HepG2 (cell line): ENCODE data around the gene APOA1. TPM values are rescaled to one million over a fixed set of nuclear protein-coding genes. Genes with fewer than 3 reads are reported as not detected.

ENCODE experiments used
- JUND ChIP-seq: sonication (generic); formaldehyde crosslinking; IDR thresholded peaks from 2 replicates; pipeline ENCODE4 v1.8.0; 2022; ENCODE audit warnings: mild to moderate bottlenecking, missing genetic modification reagents
- KLF6 ChIP-seq: IDR thresholded peaks from 2 replicates; pipeline ENCODE4 v1.8.0; 2016; ENCODE audit warnings: missing biosample characterization, missing genetic modification reagents
- LCORL ChIP-seq, 2 experiments: fragments of 450-650 bp in 1 of 2; sonication (generic) in 1 of 2; formaldehyde crosslinking in 1 of 2; IDR thresholded peaks; 2 replicates each; pipeline versions ENCODE4 v1.5.0 to v1.6.1; 2017 to 2020; ENCODE audit warnings: antibody characterized with exemption in 1 of 2, missing genetic modification reagents in 1 of 2
- NR2F1 ChIP-seq, 2 experiments: fragments of 450-650 bp in 1 of 2; formaldehyde crosslinking in 1 of 2; IDR thresholded peaks; 2 replicates each; pipeline versions ENCODE4 v1.5.0 to v1.6.1; 2016 to 2020; ENCODE audit warnings: mild to moderate bottlenecking in 1 of 2, missing compliant biosample characterization in 1 of 2, missing genetic modification reagents in 1 of 2, moderate library complexity in 1 of 2
- POLR2G ChIP-seq: fragments of 200-400 bp; formaldehyde crosslinking; IDR thresholded peaks from 2 replicates; pipeline ENCODE4 v1.6.1; 2018; ENCODE audit warnings: mild to moderate bottlenecking, low read depth, low read length, moderate library complexity
- RAD51 ChIP-seq: fragments of 450-650 bp; IDR thresholded peaks from 2 replicates; pipeline ENCODE4 v1.6.1; 2016; ENCODE audit warnings: borderline replicate concordance
- RARA ChIP-seq: IDR thresholded peaks from 2 replicates; pipeline ENCODE4 v1.6.1; 2016; ENCODE audit warnings: missing genetic modification reagents, missing compliant biosample characterization
- TBX2 ChIP-seq: sonication (generic); formaldehyde crosslinking; IDR thresholded peaks from 2 replicates; pipeline ENCODE4 v1.5.0; 2020; ENCODE audit warnings: missing genetic modification reagents, mild to moderate bottlenecking, borderline replicate concordance
- TCF12 ChIP-seq, 2 experiments: fragments of 450-650 bp in 1 of 2; sonication (generic) in 1 of 2; formaldehyde crosslinking in 1 of 2; IDR thresholded peaks; 2 replicates each; pipeline versions ENCODE4 v1.6.1 to v1.8.0; 2017 to 2022; ENCODE audit warnings: antibody characterized with exemption in 1 of 2, mild to moderate bottlenecking in 1 of 2, missing genetic modification reagents in 1 of 2, moderate library complexity in 1 of 2
- ZFP36 ChIP-seq: fragments of 150-350 bp; IDR thresholded peaks from 2 replicates; pipeline ENCODE4 v1.6.1; 2018; ENCODE audit warnings: borderline replicate concordance, low read length, low read depth; ENCODE audit not compliant: partially characterized antibody
- ZNF446 ChIP-seq: sonication (generic); formaldehyde crosslinking; IDR thresholded peaks from 2 replicates; pipeline ENCODE4 v1.5.0; 2020; ENCODE audit warnings: mild to moderate bottlenecking, missing genetic modification reagents
- ZNF777 ChIP-seq: sonication (generic); formaldehyde crosslinking; IDR thresholded peaks from 2 replicates; pipeline ENCODE4 v1.4.0; 2020; ENCODE audit warnings: missing genetic modification reagents
- ZNF850 ChIP-seq: sonication (generic); formaldehyde crosslinking; conservative IDR thresholded peaks from 2 replicates; pipeline ENCODE4 v1.9.0; 2021; ENCODE audit warnings: mild to moderate bottlenecking, missing genetic modification reagents
- ZSCAN30 ChIP-seq: sonication (generic); formaldehyde crosslinking; IDR thresholded peaks from 2 replicates; pipeline ENCODE4 v1.5.0; 2020; ENCODE audit warnings: mild to moderate bottlenecking, missing genetic modification reagents
- polyA plus RNA-seq, 8 experiments: library from polyadenylated mRNA; depleted of rRNA in 3 of 8; stranded (reverse) in 7 of 8; unstranded in 1 of 8; fragments of >200 nt; fragmentation: Illumina TruSeq in 4 of 8; extraction: Trizol in 4 of 8; gene quantifications; 2 replicates each; pipeline versions ENCODE4 v1.2.1 to v1.2.3, GENCODE V29; 2011 to 2016; ENCODE audit warnings: low read depth in 4 of 8, missing spikeins in 1 of 8, mixed read lengths in 1 of 8; ENCODE audit not compliant: insufficient read depth in 1 of 8
- total RNA-seq, 5 experiments: library from RNA; depleted of rRNA; stranded (reverse); fragments of >200 nt; fragmentation: Illumina TruSeq; extraction: Trizol; gene quantifications; 2 replicates each; pipeline ENCODE4 v1.2.3, GENCODE V29; 2016; ENCODE audit warnings: low read depth in 1 of 5
- TF ChIP-seq, protein P1 (sequence below): sonication (generic); formaldehyde crosslinking; IDR thresholded peaks from 2 replicates; pipeline ENCODE4 v1.9.0; 2021; ENCODE audit warnings: missing genetic modification reagents, mild to moderate bottlenecking, borderline replicate concordance
- TF ChIP-seq, protein P2 (sequence below): sonication (generic); formaldehyde crosslinking; IDR thresholded peaks from 2 replicates; pipeline ENCODE4 v1.8.0; 2022; ENCODE audit warnings: missing genetic modification reagents, low read depth, mild to moderate bottlenecking, borderline replicate concordance
- TF ChIP-seq, protein P3 (sequence below): sonication (generic); formaldehyde crosslinking; IDR thresholded peaks from 2 replicates; pipeline ENCODE4 v1.5.1; 2020; ENCODE audit warnings: missing genetic modification reagents, mild to moderate bottlenecking, borderline replicate concordance
- TF ChIP-seq, protein P4 (sequence below): sonication (generic); formaldehyde crosslinking; IDR thresholded peaks from 2 replicates; pipeline ENCODE4 v1.4.0; 2020; ENCODE audit warnings: missing genetic modification reagents
- TF ChIP-seq, protein P5 (sequence below): sonication (generic); formaldehyde crosslinking; IDR thresholded peaks from 2 replicates; pipeline ENCODE4 v1.5.1; 2020; ENCODE audit warnings: missing genetic modification reagents, mild to moderate bottlenecking, borderline replicate concordance

APOA1 gene
- total and polyA plus RNA-seq, 2 of the 13 experiments (the other 11 are each of a cell fraction or from before 2014, with no cell fraction given) = 1,973 to 5,485 TPM

DNA sequence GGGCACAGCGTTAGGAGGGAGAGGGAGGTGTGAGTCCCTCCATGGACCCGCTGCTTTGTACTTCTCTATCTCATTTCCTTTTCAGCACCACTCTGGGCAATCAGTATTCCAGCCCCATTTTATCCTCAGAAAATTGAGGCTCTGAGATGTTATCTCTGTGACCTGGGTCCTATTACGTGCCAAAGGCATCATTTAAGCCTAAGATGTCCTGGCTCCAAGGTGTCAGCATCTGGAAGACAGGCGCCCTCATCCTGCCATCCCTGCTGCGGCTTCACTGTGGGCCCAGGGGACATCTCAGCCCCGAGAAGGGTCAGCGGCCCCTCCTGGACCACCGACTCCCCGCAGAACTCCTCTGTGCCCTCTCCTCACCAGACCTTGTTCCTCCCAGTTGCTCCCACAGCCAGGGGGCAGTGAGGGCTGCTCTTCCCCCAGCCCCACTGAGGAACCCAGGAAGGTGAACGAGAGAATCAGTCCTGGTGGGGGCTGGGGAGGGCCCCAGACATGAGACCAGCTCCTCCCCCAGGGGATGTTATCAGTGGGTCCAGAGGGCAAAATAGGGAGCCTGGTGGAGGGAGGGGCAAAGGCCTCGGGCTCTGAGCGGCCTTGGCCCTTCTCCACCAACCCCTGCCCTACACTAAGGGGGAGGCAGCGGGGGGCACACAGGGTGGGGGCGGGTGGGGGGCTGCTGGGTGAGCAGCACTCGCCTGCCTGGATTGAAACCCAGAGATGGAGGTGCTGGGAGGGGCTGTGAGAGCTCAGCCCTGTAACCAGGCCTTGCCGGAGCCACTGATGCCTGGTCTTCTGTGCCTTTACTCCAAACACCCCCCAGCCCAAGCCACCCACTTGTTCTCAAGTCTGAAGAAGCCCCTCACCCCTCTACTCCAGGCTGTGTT lies 8.5 kb downstream of the APOA1 start (continued):
- peak; percentile 59 to 91; a peak in 3 of 4 replicates for TF ChIP-seq NR2F1 (CRISPR knock-in tag; IDR thresholded peaks at IDR 0.05)
- TF ChIP-seq JUND (CRISPR knock-in tag) = peak; percentile 80
- no peak for TF ChIP-seq ZNF446 (CRISPR knock-in tag)
- TF ChIP-seq, protein P1, sequence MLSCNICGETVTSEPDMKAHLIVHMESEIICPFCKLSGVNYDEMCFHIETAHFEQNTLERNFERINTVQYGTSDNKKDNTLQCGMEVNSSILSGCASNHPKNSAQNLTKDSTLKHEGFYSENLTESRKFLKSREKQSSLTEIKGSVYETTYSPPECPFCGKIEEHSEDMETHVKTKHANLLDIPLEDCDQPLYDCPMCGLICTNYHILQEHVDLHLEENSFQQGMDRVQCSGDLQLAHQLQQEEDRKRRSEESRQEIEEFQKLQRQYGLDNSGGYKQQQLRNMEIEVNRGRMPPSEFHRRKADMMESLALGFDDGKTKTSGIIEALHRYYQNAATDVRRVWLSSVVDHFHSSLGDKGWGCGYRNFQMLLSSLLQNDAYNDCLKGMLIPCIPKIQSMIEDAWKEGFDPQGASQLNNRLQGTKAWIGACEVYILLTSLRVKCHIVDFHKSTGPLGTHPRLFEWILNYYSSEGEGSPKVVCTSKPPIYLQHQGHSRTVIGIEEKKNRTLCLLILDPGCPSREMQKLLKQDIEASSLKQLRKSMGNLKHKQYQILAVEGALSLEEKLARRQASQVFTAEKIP (CRISPR knock-in tag) = no peak
- no peak for TF ChIP-seq ZFP36
- TF ChIP-seq, protein P2, sequence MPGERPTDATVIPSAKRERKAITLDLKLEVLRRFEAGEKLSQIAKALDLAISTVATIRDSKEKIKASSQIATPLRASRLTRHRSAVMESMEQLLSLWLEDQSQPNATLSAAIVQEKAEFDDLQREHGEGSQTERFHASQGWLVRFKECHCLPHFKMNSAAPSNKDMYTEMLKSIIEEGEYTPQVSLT (CRISPR knock-in tag) = no peak
- TF ChIP-seq, protein P3, sequence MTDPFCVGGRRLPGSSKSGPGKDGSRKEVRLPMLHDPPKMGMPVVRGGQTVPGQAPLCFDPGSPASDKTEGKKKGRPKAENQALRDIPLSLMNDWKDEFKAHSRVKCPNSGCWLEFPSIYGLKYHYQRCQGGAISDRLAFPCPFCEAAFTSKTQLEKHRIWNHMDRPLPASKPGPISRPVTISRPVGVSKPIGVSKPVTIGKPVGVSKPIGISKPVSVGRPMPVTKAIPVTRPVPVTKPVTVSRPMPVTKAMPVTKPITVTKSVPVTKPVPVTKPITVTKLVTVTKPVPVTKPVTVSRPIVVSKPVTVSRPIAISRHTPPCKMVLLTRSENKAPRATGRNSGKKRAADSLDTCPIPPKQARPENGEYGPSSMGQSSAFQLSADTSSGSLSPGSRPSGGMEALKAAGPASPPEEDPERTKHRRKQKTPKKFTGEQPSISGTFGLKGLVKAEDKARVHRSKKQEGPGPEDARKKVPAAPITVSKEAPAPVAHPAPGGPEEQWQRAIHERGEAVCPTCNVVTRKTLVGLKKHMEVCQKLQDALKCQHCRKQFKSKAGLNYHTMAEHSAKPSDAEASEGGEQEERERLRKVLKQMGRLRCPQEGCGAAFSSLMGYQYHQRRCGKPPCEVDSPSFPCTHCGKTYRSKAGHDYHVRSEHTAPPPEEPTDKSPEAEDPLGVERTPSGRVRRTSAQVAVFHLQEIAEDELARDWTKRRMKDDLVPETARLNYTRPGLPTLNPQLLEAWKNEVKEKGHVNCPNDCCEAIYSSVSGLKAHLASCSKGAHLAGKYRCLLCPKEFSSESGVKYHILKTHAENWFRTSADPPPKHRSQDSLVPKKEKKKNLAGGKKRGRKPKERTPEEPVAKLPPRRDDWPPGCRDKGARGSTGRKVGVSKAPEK = no peak
- 0 out of 2 replicates have a peak, but pooled peaks have one; percentile 24 for TF ChIP-seq ZNF850 (CRISPR knock-in tag)
- TF ChIP-seq, protein P4, sequence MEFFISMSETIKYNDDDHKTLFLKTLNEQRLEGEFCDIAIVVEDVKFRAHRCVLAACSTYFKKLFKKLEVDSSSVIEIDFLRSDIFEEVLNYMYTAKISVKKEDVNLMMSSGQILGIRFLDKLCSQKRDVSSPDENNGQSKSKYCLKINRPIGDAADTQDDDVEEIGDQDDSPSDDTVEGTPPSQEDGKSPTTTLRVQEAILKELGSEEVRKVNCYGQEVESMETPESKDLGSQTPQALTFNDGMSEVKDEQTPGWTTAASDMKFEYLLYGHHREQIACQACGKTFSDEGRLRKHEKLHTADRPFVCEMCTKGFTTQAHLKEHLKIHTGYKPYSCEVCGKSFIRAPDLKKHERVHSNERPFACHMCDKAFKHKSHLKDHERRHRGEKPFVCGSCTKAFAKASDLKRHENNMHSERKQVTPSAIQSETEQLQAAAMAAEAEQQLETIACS (CRISPR knock-in tag) = peak; percentile 49; the same call in 1 of the 2 replicates
- TF ChIP-seq KLF6 (CRISPR knock-in tag) = no peak; the same call in 1 of the 2 replicates
- peak; percentile 69 for TF ChIP-seq POLR2G
- TF ChIP-seq RARA (CRISPR knock-in tag) = peak; percentile 95
- peak; percentile 66 for TF ChIP-seq TBX2 (CRISPR knock-in tag)
- TF ChIP-seq LCORL (IDR thresholded peaks at IDR 0.05) = no peak
- TF ChIP-seq LCORL (CRISPR knock-in tag; IDR thresholded peaks at IDR 0.05) = peak; percentile 64
- TF ChIP-seq TCF12 (IDR thresholded peaks at IDR 0.05) = no peak
- peak; percentile 54; the same call in 1 of the 2 replicates for TF ChIP-seq TCF12 (CRISPR knock-in tag; IDR thresholded peaks at IDR 0.05)
- TF ChIP-seq ZNF777 (CRISPR knock-in tag) = peak; percentile 27; the same call in 1 of the 2 replicates
- peak; percentile 58; the same call in 1 of the 2 replicates for TF ChIP-seq ZSCAN30 (CRISPR knock-in tag)
- no peak for TF ChIP-seq RAD51
- TF ChIP-seq, protein P5, sequence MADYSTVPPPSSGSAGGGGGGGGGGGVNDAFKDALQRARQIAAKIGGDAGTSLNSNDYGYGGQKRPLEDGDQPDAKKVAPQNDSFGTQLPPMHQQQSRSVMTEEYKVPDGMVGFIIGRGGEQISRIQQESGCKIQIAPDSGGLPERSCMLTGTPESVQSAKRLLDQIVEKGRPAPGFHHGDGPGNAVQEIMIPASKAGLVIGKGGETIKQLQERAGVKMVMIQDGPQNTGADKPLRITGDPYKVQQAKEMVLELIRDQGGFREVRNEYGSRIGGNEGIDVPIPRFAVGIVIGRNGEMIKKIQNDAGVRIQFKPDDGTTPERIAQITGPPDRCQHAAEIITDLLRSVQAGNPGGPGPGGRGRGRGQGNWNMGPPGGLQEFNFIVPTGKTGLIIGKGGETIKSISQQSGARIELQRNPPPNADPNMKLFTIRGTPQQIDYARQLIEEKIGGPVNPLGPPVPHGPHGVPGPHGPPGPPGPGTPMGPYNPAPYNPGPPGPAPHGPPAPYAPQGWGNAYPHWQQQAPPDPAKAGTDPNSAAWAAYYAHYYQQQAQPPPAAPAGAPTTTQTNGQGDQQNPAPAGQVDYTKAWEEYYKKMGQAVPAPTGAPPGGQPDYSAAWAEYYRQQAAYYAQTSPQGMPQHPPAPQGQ (CRISPR knock-in tag) = no peak
